OCI-LY3 (cell line): ENCODE results near the gene CLEC2D.
A peak's percentile ranks its signal among the peaks of the same experiment; 100 is the strongest.
"Not testable (repeated sequence)": the region's sequence is repeated elsewhere in the genome, so short reads cannot be mapped to it uniquely, and the experiment has no call there.

Experiments used
- H2AFZ ChIP-seq: fragments of 200-600, 300-600 bp; shearing (Covaris generic); 2 replicates; pipeline ENCODE4 v1.6.0; 2014; ENCODE audit warnings: antibody characterized with exemption, low read depth, low read length
- H3K27ac ChIP-seq: fragments of 200-600, 300-600 bp; sonication (generic); 2 replicates; pipeline ENCODE4 v1.5.1; 2014; ENCODE audit warnings: mild to moderate bottlenecking, low read length, moderate library complexity, mixed read lengths
- H3K27me3 ChIP-seq: fragments of 200-600, 300-600 bp; sonication (generic); 2 replicates; pipeline ENCODE4 v1.6.1; 2014; ENCODE audit warnings: low read depth, low read length, mixed read lengths
- H3K36me3 ChIP-seq: fragments of 200-600, 300-600 bp; sonication (generic); replicated peaks from 2 replicates; pipeline ENCODE3; 2014; ENCODE audit warnings: low read depth, low read length, mixed read lengths
- H3K4me1 ChIP-seq: fragments of 300-600, 200-600 bp; sonication (generic); 2 replicates; pipeline ENCODE4 v1.6.1; 2014; ENCODE audit warnings: low read length, mixed read lengths
- H3K4me2 ChIP-seq: fragments of 200-600, 300-600 bp; sonication (generic); 2 replicates; pipeline ENCODE4 v1.6.1; 2014; ENCODE audit warnings: low read length, mixed read lengths
- H3K4me3 ChIP-seq: fragments of 300-600, 200-600 bp; sonication (generic); 2 replicates; pipeline ENCODE4 v1.5.1; 2014; ENCODE audit warnings: antibody characterized with exemption, mild to moderate bottlenecking, low read length, moderate library complexity
- H3K79me2 ChIP-seq: fragments of 300-600, 200-600 bp; shearing (Covaris generic); 2 replicates; pipeline ENCODE4 v1.6.1; 2014; ENCODE audit warnings: mild to moderate bottlenecking, low read length, mixed read lengths
- H3K9ac ChIP-seq: fragments of 300-600, 200-600 bp; shearing (Covaris generic); 2 replicates; pipeline ENCODE4 v1.6.0; 2014; ENCODE audit warnings: mild to moderate bottlenecking, low read length, moderate library complexity
- H3K9me3 ChIP-seq: fragments of 200-600, 300-600 bp; shearing (Covaris generic); 2 replicates; pipeline ENCODE4 v1.6.1; 2014; ENCODE audit warnings: low read length, mixed read lengths; ENCODE audit not compliant: insufficient read depth
- H4K20me1 ChIP-seq: fragments of 200-600, 300-600 bp; sonication (generic); 2 replicates; pipeline ENCODE4 v1.6.1; 2016; ENCODE audit warnings: low read length, mixed read lengths; ENCODE audit not compliant: insufficient read depth
- CTCF ChIP-seq: fragments of 200-600, 300-600 bp; sonication (generic); IDR thresholded peaks from 2 replicates; pipeline ENCODE4 v1.5.1; 2014; ENCODE audit warnings: antibody characterized with exemption, low read length, low read depth
- EZH2phosphoT487 ChIP-seq: fragments of 200-600 bp; shearing (Covaris generic); IDR thresholded peaks from 2 replicates; pipeline ENCODE4 v1.6.1; 2018; ENCODE audit warnings: antibody characterized with exemption, mixed run types, low read depth

Gene CLEC2D

GRCh38 chr12:9687228-9687627 is 17.7 kb downstream of the CLEC2D start:
- Histone ChIP-seq H3K4me3 (no peak overlapping the region), H3K79me2 (peaks cover 24% of the 10 kb centered on the region), H3K9me3 (peaks cover 15% of the 10 kb centered on the region; the same call in 1 of the 2 replicates), H4K20me1 (no peaks in the 10 kb centered on the region), H3K4me1 (no peaks in the 10 kb centered on the region; the same call in 1 of the 2 replicates), H3K36me3 (peaks cover 64% of the 10 kb centered on the region), H2AFZ (no peak overlapping the region), H3K27me3 (no peaks in the 10 kb centered on the region), H3K4me2 (no peak overlapping the region), H3K27ac (no peak overlapping the region), H3K9ac (no peak overlapping the region)
- TF ChIP-seq EZH2phosphoT487 (no peak), CTCF (no peak)

GRCh38 chr12:9692909-9693308 is 23.4 kb downstream of the CLEC2D start:
- Histone ChIP-seq H4K20me1 (no peaks in the 10 kb centered on the region), H3K4me1 (peaks cover 20% of the 10 kb centered on the region), H3K4me3 (no peak overlapping the region), H3K27ac (no peak overlapping the region), H3K36me3 (peaks cover 76% of the 10 kb centered on the region), H3K9me3 (peaks cover 9% of the 10 kb centered on the region; the same call in 1 of the 2 replicates), H2AFZ (no peak overlapping the region), H3K9ac (no peak overlapping the region), H3K4me2 (no peak overlapping the region), H3K79me2 (no peaks in the 10 kb centered on the region), H3K27me3 (no peaks in the 10 kb centered on the region)
- TF ChIP-seq CTCF (no peak), EZH2phosphoT487 (no peak)

GRCh38 chr12:9694241-9694640 is 24.7 kb downstream of the CLEC2D start:
- no peak overlapping the region for H3K4me2 ChIP-seq
- peaks cover 15% of the 10 kb centered on the region; the same call in 1 of the 2 replicates for H3K9me3 ChIP-seq
- H3K36me3 ChIP-seq, result peaks cover 71% of the 10 kb centered on the region
- H3K4me3 ChIP-seq, result no peak overlapping the region
- H4K20me1 ChIP-seq, result no peaks in the 10 kb centered on the region
- H3K27me3 ChIP-seq, result no peaks in the 10 kb centered on the region
- peaks cover 26% of the 10 kb centered on the region for H3K4me1 ChIP-seq
- no peak for TF ChIP-seq EZH2phosphoT487
- TF ChIP-seq CTCF, result no peak
- H3K27ac ChIP-seq, result no peak overlapping the region
- H3K9ac ChIP-seq, result no peak overlapping the region
- H3K79me2 ChIP-seq, result no peaks in the 10 kb centered on the region
- H2AFZ ChIP-seq, result no peak overlapping the region

GRCh38 chr12:9695150-9695549 is 25.6 kb downstream of the CLEC2D start:
- TF ChIP-seq CTCF, result peak; percentile 23; the same call in 1 of the 2 replicates
- H2AFZ ChIP-seq, H3K27me3 ChIP-seq, H3K79me2 ChIP-seq, H4K20me1 ChIP-seq, H3K4me3 ChIP-seq, H3K9ac ChIP-seq, H3K4me2 ChIP-seq, H3K9me3 ChIP-seq, H3K27ac ChIP-seq: not testable (repeated sequence)
- H3K4me1 ChIP-seq, result peaks cover 34% of the 10 kb centered on the region
- H3K36me3 ChIP-seq, result peaks cover 62% of the 10 kb centered on the region

- Histone ChIP-seq H3K36me3 (peaks cover 58% of the 10 kb centered on the region), H3K4me1 (peaks cover 34% of the 10 kb centered on the region)
- not testable (repeated sequence) for H3K9me3 ChIP-seq, H3K79me2 ChIP-seq, H3K4me3 ChIP-seq, H4K20me1 ChIP-seq, H3K27me3 ChIP-seq, H3K4me2 ChIP-seq, H3K9ac ChIP-seq, H2AFZ ChIP-seq, H3K27ac ChIP-seq
Observed at GRCh38 chr12:9695661-9696060, 26.1 kb downstream of the CLEC2D start.
